UCSD-AML1 (cell line): ENCODE results near the gene FGGY.

Source experiments
- DNase-seq: peaks from one replicate; lab custom pipeline; 2025; ENCODE audit not compliant: unreplicated experiment; lab: John Stamatoyannopoulos, UW

FGGY gene

DNA sequence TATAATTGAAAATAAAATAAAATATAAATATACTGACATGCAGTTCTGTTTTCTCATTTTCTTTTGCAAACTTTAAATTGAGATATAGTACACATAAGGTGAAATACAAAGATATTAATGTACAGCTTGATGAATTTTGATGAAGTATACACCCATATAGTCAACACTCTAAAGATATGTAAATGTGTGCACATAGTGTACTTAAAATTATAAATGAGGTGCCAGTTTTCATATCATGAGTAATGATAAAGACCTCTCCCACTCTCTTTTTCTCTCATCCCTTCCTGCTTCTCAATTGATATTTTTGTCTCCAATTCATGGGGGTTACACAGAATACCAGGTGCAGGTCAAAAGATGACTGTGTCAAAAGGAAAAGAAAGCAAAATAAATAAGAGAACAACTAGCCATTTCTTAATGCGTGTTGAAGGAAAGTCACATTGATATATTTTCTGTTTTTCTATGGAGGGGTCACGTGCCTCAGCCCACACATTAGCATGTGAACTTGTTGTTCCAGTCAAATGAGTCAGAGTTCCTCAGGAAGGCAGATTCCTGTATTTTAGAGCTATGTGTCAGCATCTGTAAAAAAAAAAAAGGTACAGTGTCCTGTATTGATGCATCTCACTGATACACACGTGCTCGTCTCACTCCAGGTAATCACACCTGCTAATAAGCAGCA lies 453.6 kb downstream of the FGGY start:
- DNase-seq = no peak

- no peak for DNase-seq
These were observed 454.1 kb downstream of the FGGY start for GRCh38 chr1:59751004-59751395.

DNA sequence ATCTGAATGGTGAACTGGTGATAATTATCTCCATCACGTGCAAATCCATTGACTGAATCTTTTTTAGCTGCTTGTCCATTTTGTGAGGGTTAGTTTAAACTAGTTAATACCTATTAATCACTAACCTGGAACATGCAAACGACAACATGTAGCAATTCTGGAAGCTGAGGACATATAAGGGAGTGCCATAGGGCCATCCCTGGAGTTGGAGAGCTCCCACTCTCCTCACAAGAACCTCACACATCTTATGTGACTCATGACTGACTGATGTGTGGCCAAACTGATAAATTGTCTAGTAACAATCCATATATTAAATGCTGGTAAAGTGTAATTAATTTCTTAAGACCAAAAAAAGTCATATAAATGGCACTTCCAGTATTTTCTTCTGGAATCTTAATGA lies 454.9 kb downstream of the FGGY start:
- no peak for DNase-seq

- DNase-seq = no peak
These were observed 455.9 kb downstream of the FGGY start for GRCh38 chr1:59752556-59753414.

- no peak for DNase-seq
These were observed 458.3 kb downstream of the FGGY start for GRCh38 chr1:59755069-59755685.

GRCh38 chr1:59757197-59757747 lies 460.4 kb downstream of the FGGY start:
- DNase-seq = no peak

DNA sequence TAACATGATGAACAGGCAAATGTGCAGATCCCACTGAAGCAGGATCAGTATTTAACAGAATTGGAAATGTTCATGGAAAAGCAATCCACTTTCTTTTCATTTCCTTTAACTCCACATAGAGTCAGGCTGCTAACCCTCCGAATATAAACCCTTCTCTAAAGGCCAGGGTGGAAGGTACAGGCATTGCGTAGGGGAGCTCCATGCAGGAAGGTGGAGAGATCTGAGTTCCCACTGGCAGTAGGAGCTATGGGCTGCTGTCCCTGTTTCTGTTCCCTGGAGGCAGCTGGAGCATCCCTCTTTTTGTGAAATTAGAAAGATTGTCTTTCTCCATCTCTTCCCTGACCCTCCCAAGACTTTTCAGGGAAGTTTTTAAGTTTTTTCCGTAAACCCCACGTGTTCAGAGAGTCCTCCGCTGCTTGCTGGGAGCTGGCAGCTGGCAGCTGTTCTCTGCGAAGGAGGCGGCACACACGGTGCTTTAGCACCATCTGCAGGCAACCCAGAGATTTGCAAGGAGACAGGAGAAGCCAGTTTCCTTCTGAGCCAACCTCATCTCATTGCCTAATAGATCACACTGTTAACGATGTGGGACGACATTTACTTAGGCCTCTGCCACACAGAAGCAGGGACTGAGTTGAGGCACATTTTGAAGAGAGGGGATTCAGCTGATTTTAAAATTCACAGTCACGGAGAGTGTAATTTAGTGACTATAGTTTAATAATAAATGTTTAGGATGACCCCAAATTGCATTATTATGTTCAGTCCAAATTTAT lies 462.4 kb downstream of the FGGY start:
- DNase-seq = peak; percentile 76

GRCh38 chr1:59761443-59761842 lies 464.5 kb downstream of the FGGY start:
- no peak for DNase-seq

- DNase-seq = no peak
These were observed 466.5 kb downstream of the FGGY start for GRCh38 chr1:59763418-59763817.

GRCh38 chr1:59765011-59765730 lies 468.3 kb downstream of the FGGY start:
- no peak for DNase-seq

DNA sequence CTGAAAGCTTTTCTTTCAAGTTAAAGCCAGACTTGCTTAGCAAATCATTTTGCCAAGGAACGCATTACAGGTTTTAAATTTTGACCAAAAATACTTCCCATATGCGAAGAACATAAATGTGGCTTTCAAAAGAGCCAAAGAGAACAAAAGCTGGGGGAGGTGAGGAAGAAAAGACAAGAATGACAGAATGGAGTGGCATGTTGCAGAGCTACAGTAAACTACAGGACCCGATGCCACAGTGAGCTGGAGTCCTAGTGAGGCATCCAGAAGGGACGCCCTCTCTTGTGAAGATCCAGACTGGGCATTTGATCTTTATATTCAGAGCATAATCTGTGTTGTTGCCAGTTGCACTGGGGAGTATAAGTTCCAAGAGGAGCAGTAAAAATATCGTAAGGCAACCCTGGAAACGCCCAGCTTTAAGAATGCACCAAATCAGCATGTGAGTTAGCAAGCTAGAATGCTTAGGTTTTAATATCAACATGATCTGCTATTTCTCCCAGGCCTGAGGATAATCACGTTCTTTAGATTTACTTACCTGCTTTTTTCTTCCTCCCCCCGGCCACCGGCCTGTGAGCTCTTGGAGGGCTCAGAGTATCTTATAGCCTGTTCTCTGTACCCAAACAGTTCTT lies 469.4 kb downstream of the FGGY start:
- no peak for DNase-seq

- no peak for DNase-seq
These were observed 470.2 kb downstream of the FGGY start for GRCh38 chr1:59767119-59767518.

DNA sequence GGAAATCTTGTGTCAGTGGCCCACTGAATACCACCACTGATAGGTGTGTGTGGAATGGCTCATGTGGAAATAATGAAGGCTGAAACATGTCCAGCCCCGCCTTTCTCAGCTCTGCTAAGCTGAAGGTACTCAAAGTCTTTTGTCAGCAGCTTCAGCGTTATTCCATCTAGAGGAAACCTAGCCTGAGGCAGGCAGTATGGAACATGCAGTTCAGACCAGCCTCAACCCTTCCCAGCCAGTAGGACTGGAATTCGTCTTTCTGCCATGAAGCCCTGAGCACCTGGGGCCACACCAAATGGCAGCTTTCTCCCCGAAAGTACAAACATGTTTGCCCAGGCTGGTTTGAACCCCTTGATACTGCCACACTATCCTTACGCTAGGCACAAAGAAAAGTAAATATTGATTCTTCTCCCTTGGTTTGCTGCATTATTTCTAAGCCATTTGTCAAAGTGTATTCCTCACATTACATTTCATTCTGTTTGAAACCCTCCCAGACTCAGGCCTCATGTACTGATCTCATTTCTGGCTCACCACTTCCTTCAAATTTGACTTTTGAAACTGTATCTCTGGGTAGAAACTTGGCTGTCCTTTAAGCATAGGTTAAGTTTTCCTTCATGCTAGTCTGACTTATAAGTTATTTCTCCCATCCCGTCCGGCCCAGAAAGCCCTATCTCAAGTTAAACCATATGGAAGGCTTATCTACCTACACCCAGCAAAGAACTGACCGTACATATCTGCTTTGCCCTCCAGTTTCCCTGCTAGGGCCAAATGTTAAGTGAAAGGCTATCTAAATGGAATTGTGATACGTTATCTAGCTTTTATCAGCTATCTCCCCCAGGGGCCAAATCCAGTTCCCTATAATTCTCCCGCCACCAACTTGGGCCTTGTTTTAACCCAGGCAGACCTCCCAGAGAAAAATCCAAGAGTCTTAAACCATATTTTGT lies 472.2 kb downstream of the FGGY start:
- DNase-seq = no peak

DNA sequence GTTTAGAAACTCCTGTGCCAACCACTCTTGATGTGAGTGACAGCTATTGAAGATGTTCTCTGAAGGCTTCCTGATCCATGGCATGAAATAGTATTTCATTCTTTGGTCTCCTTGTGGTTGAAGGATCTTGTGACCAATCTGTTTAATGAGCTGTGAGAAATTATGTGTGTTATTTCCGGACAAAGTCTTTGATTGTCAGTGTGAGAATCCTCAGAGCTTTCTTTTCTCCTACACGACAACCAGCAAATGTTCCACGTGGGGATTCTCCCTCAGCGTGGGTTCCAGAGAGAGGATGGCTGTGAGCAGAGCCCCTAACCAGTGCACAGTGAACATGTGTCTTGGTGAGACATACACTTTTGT lies 472.8 kb downstream of the FGGY start:
- DNase-seq = no peak

- no peak for DNase-seq
These were observed 474.5 kb downstream of the FGGY start for GRCh38 chr1:59771361-59771760.

GRCh38 chr1:59775480-59775879 lies 478.6 kb downstream of the FGGY start:
- DNase-seq = no peak

DNA sequence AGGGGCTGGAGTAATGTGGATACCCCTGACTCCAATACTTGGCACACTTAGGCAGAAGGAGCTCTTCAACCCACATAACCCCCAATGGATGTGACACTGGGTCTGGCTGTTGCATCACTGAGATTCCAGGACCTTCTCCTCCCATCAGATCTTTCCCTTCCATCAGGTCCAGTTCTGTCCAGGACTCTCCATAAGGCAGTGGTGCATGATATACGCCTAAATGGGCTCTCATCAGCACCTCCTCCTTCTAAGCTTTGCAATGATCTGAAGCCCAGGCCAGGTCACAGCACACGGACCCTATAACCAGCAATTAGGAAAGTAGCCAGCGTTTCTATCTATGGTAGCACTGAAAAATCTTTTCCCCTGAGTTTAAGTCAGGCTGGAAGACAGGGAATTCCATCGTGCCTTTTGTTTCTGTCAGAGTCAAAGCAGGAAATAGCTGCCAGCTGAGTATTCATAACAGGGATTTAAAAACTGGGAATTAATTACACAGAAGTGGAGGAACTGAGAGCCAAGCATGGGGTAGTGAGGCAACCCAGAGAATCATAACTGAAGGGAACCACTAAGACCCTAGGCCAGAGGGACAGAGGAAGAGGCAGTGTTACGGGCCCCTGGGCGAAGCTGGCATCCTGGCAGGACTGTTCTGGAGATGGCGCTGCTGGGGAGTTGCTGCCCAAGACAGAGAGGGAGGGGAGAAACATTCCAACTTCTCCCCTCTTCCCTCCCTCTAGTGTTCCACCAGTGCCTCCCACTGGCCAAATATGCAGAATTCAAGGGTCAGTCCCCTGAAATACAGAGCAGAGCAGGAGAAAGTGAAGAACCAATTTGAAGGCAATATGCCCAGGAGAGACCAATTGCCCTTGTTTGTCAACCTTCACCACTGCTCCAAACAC lies 480.3 kb downstream of the FGGY start:
- no peak for DNase-seq

DNA sequence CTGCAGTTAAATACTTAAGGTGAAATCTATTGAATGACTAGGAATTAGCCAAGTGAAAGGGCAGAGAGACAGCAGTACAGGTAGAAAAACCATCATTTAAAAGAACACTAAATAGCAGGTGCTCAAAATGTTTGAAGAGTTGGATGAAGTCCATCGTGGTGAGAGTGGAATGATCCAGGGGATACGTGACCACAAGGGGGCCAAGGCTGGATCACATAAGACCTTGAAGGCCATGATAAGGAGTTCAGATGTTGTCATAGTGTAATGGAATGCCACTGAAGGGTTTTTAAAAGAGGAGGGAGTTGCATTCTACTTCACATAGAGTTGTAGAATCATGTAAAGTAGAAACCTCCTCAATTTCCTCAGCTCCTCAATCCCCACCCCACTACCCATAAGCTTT lies 483.1 kb downstream of the FGGY start:
- no peak for DNase-seq
